ENCODE results near the gene RFNG. TPM values are rescaled to one million over a fixed set of nuclear protein-coding genes. Genes with fewer than 3 reads are reported as not detected.

Gene RFNG
- total RNA-seq, 1 donor from 2014 or later: 30.8 TPM

DNA sequence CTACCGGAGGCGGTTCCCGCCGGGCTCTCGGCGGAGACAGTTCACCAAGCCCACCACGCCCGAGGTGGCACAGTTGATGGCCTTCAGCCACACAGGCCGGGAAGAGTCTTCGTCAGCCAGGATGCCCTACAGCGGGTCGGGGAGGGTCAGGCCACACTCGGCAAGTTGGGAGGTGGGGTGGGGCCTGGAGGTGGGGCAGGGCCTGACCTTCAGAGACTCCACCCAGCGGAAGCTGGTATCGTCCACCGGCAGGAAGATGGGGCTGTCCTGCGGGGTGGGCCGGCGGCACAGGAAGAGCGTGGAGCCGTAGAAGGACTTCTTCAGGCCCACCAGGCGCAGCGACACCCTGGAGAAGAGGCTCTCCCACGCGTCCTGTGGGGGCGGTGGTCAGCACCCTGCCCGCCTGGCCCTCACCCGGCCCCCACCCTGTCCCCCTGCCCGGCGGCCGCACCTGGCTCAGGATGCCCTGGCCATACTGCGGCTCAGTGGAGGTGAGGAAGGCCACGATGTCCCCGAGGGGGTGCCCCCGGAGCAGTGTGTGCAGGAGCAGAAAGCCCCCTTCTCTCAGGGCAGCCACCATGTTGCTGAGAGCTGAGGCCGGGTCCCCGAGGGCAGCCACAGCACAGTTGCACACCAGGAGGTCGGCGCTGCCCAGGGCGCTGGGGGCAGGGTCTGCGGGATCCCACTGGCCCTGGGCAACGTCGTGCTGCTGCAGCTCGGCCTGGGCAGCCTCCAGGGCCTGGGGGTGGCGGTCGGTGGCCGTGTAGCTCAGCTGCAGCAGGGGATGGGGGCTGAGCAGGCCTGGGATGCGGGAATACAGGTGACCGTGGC is 33.6 kb upstream of the RFNG start:
- intact Hi-C loops (cut with micrococcal nuclease): no loop called here
- no peak for DNase-seq

GRCh38 chr17:82084373-82085030 is 32.9 kb upstream of the RFNG start:
- H3K4me3 Mint-ChIP-seq: no peak overlapping the region
- intact Hi-C loops (cut with micrococcal nuclease): no loop called here
- no peaks in the 10 kb centered on the region for H3K27me3 Mint-ChIP-seq
- DNase-seq: no peak
- no peaks in the 10 kb centered on the region for H3K4me1 Mint-ChIP-seq
- peaks cover 34% of the 10 kb centered on the region for H3K36me3 Mint-ChIP-seq (ENCODE audit: low read depth)
- no peak overlapping the region for H3K27ac Mint-ChIP-seq
- H3K9me3 Mint-ChIP-seq: no peaks in the 10 kb centered on the region

More for the DNA sequence above, 33.6 kb upstream of the RFNG start:
- Mint-ChIP-seq H3K27ac (no peak overlapping the region), H3K9me3 (no peaks in the 10 kb centered on the region), H3K4me1 (no peaks in the 10 kb centered on the region), H3K27me3 (no peaks in the 10 kb centered on the region), H3K4me3 (no peak overlapping the region), H3K36me3 (ENCODE audit: low read depth) (peaks cover 29% of the 10 kb centered on the region)

DNA sequence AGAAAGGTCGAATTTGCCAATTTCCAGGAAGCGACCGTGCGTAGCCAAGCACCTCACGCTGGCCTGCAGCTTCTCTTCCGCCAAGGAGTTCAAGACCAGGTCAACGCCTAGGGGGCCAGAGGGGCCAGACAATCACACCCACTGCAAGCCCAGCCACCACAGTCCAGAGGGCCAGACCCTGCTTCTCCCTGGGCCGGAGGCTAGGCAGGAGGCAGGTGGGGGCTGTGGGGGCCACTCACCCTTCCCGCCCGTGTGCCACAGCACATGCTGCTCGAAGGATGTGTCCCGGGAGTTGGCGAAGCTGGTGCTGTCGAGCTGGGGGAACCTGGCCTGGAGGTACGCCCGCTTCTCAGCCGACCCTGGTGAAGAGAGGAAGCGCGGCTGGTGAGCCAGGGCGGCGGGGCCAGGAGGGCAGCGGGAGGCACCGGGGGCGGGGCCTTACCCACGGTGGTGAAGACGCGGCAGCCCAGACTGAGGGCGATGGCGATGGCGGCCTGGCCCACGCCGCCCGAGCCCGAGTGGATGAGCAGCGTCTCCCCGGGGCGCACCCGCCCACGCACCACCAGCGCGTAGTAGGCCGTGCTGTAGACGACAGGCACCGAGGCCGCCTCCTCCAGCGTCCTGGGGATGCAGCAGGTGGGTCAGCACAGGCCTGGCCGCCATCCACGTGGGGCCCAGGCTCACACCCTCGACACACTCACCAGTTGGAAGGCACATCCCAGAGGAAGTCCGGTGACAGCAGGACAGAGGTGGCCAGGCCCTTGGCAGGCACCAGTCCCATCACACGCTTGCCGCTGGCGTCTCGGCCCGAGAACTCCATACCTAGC is 32.1 kb upstream of the RFNG start:
- Mint-ChIP-seq H3K27me3 (no peaks in the 10 kb centered on the region), H3K9me3 (no peaks in the 10 kb centered on the region), H3K36me3 (ENCODE audit: low read depth) (peaks cover 36% of the 10 kb centered on the region), H3K4me3 (no peak overlapping the region), H3K27ac (no peak overlapping the region), H3K4me1 (no peaks in the 10 kb centered on the region)
- no peak for DNase-seq
- intact Hi-C loops (cut with micrococcal nuclease): no loop called here

DNA sequence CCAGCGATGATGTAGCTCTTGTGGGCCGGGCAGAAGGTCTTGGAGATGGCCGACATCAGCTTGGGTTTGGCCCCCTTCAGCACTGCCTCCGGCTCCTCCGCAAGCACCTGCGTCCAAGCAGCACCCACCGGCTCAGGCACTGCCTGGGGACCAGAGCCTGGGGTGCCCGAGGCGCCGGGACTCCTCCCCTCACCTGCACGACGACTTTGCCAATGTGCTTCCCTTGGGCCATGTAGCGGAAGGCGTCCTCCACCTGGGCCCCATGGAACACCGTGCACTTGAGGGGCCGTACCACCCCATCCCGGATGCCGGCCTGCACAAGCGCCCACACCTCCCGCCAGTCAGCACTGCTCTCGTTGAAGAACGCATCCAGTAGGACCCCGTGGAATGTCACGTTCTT is 31.4 kb upstream of the RFNG start:
- H3K9me3 Mint-ChIP-seq: no peaks in the 10 kb centered on the region
- H3K27ac Mint-ChIP-seq: no peak overlapping the region
- DNase-seq: no peak
- no peaks in the 10 kb centered on the region for H3K27me3 Mint-ChIP-seq
- no peak overlapping the region for H3K4me3 Mint-ChIP-seq
- peaks cover 34% of the 10 kb centered on the region for H3K36me3 Mint-ChIP-seq (ENCODE audit: low read depth)
- intact Hi-C loops (cut with micrococcal nuclease): no loop called here
- H3K4me1 Mint-ChIP-seq: no peaks in the 10 kb centered on the region

GRCh38 chr17:82082456-82082855 is 30.8 kb upstream of the RFNG start:
- Mint-ChIP-seq H3K4me3 (no peak overlapping the region), H3K9me3 (no peaks in the 10 kb centered on the region), H3K27ac (no peak overlapping the region), H3K27me3 (no peaks in the 10 kb centered on the region), H3K4me1 (no peaks in the 10 kb centered on the region), H3K36me3 (ENCODE audit: low read depth) (peaks cover 36% of the 10 kb centered on the region)
- no peak for DNase-seq
- intact Hi-C loops (cut with micrococcal nuclease): no loop called here

- Mint-ChIP-seq H3K4me1 (no peaks in the 10 kb centered on the region), H3K36me3 (ENCODE audit: low read depth) (peaks cover 36% of the 10 kb centered on the region), H3K27ac (no peak overlapping the region), H3K4me3 (no peak overlapping the region), H3K27me3 (no peaks in the 10 kb centered on the region), H3K9me3 (no peaks in the 10 kb centered on the region)
- DNase-seq: no peak
- intact Hi-C loops (cut with micrococcal nuclease): no loop called here
Observed at GRCh38 chr17:82081966-82082365, 30.4 kb upstream of the RFNG start.

GRCh38 chr17:82081546-82081945 is 29.9 kb upstream of the RFNG start:
- intact Hi-C loops (cut with micrococcal nuclease): no loop called here
- H3K36me3 Mint-ChIP-seq (ENCODE audit: low read depth): peaks cover 36% of the 10 kb centered on the region

GRCh38 chr17:82080789-82081464 is 29.3 kb upstream of the RFNG start:
- intact Hi-C loops (cut with micrococcal nuclease): no loop called here
- Mint-ChIP-seq H3K27me3 (no peaks in the 10 kb centered on the region), H3K27ac (no peak overlapping the region), H3K36me3 (ENCODE audit: low read depth) (peaks cover 36% of the 10 kb centered on the region), H3K4me3 (no peak overlapping the region), H3K9me3 (no peaks in the 10 kb centered on the region), H3K4me1 (no peaks in the 10 kb centered on the region)
- no peak for DNase-seq

More at GRCh38 chr17:82081546-82081945, 29.9 kb upstream of the RFNG start:
- Mint-ChIP-seq H3K9me3 (no peaks in the 10 kb centered on the region), H3K27me3 (no peaks in the 10 kb centered on the region), H3K4me1 (no peaks in the 10 kb centered on the region), H3K4me3 (no peak overlapping the region), H3K27ac (no peak overlapping the region)
- DNase-seq: no peak

DNA sequence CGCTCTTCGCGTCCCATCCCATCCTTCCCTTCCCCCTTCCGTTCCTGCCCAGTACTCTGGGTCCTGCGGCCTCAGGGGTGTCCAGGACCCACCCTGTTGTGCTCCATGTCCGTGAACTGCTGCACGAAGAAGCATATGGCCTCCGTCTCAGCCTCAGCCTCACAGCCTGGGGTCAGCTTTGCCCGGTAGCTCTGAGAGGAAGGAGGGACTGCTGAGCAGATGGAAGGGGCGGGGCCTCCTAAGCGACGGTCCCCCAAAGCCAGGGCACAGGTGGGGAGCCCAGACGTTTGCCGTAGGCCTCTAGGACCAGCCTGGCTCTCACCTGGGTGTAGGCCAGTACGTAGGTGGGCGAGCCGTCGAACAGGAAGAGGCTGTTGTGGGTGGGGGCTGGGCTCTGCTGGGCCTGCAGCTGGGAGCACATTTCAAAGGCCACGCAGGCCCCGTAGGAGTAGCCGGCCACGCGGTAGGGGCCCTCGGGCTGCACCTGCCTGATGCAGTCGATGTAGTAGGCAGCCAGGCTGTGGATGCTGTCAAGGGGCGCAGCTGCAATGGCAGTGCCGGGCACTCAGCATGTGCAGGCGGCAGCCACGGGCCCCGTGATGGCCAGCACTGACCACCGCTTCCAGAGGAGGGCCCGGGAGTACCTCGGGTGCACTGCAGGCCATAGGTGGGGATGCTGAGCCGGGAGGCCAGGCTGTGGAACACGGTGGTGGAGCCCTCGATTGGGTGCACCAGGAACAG is 28.6 kb upstream of the RFNG start:
- Mint-ChIP-seq H3K4me1 (no peaks in the 10 kb centered on the region), H3K9me3 (no peaks in the 10 kb centered on the region), H3K27me3 (no peaks in the 10 kb centered on the region), H3K27ac (no peak overlapping the region), H3K4me3 (no peak overlapping the region), H3K36me3 (ENCODE audit: low read depth) (peaks cover 36% of the 10 kb centered on the region)
- DNase-seq: no peak
- intact Hi-C loops (cut with micrococcal nuclease): no loop called here

DNA sequence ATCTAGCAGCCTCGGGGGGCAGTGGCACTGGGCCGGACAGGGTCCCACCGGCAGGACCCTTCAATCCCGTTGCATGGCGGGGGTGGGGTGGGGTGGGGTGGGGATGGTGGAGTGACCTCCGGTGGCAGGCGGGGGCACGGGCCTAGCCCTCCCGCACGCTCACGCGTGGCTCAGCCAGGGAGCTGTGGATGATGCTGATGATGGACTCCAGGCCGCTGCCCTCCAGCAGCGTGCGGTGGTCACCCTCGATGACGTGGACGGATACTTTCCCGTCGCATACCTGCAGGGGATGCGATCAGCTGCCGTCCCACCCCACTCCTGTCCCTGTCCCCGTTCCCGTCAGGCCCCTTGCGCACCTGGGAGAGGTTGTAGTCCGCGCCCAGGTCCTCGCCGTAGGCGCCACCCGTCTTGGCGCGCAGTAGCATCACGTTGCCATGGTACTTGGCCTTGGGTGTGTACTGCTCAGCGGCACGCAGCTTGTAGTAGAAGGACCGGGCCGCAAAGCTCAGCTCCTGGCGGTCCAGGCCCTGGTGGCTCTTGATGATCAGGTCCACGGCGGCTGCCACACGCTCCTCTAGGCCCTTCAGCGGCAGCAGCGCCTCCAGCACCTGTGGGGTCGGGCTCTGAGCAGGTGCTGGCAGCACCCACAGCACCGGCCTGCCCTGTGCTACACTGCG is 27.5 kb upstream of the RFNG start:
- intact Hi-C loops (cut with micrococcal nuclease): no loop called here
- H3K27me3 Mint-ChIP-seq: no peaks in the 10 kb centered on the region
- H3K9me3 Mint-ChIP-seq: no peaks in the 10 kb centered on the region
- peaks cover 32% of the 10 kb centered on the region for H3K36me3 Mint-ChIP-seq (ENCODE audit: low read depth)
- H3K27ac Mint-ChIP-seq: no peak overlapping the region
- H3K4me1 Mint-ChIP-seq: no peaks in the 10 kb centered on the region
- no peak for DNase-seq
- H3K4me3 Mint-ChIP-seq: no peak overlapping the region

DNA sequence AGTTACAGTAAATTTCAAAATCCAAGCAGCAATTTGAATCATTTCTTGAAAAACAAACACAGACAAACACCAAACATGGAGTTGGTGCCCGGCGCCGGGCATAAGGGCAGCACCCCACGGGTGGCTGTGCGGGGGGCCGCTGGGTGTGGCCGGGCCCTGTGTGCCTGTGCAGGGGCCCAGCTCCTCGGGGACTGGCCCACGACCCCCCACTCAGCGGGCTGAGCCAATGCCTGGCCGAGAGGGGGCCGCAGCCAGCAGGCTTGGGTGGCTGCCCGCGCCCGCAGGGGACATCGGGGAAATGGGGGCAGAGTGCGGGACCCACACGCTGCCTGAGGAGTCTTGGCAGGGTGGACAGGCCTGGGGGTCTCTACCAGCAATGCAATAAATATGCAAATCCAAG is 26.8 kb upstream of the RFNG start:
- DNase-seq: no peak
- H3K27me3 Mint-ChIP-seq: peaks cover 4% of the 10 kb centered on the region
- intact Hi-C loops (cut with micrococcal nuclease): no loop called here
- peaks cover 27% of the 10 kb centered on the region for H3K36me3 Mint-ChIP-seq (ENCODE audit: low read depth)
- no peak overlapping the region for H3K27ac Mint-ChIP-seq
- no peaks in the 10 kb centered on the region for H3K4me1 Mint-ChIP-seq
- no peak overlapping the region for H3K4me3 Mint-ChIP-seq
- no peaks in the 10 kb centered on the region for H3K9me3 Mint-ChIP-seq

DNA sequence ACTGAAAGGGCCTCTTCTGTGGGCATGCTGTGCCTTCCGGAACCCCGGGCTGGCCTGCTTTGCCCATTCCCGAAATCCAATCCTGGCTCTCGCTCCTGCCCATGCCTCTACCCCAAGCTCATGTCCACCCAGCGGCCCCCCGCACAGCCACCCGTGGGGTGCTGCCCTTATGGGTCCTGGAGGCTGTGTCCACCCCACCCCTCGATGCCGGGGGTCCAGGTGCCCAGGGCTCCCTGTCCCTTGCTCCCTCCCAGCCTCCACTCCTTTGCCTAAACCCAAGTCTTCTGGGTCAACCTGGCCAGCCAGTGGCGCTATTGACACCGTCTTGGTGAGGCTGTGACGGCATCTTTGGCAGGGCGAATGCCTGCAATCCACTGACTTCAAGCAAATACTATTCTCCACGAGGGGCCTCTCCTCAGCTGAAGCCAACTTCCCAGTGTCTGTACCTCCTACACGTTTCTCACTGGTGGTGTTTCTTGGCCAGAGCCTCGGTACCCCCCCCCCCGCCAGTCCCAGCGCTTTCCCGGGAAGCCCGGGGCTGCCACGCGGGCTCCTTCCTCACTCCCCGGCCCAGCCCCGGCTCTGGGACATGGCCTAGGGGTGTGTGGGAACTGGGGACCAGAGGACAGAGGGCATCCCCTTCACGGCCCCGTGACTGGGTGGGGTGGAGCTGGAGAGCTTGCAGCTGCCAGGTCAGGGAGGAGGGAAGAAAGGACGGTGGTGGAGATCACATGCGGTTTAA is 26.2 kb upstream of the RFNG start:
- no peak for DNase-seq
- H3K27ac Mint-ChIP-seq: no peak overlapping the region
- H3K9me3 Mint-ChIP-seq: no peaks in the 10 kb centered on the region
- peaks cover 20% of the 10 kb centered on the region for H3K36me3 Mint-ChIP-seq (ENCODE audit: low read depth)
- H3K27me3 Mint-ChIP-seq: peaks cover 4% of the 10 kb centered on the region
- H3K4me3 Mint-ChIP-seq: no peak overlapping the region
- no peaks in the 10 kb centered on the region for H3K4me1 Mint-ChIP-seq
- intact Hi-C loops (cut with micrococcal nuclease): no loop called here

All from activated CD4-positive, alpha-beta T cell treated with anti-CD3 and anti-CD28 coated beads, Interleukin-2, amount 10 ng/mL, durations not matched to agents 24 days and 14 days (primary cell).